Measurements from ENCODE around the gene EBNA1BP2. TPM values are rescaled to one million over a fixed set of nuclear protein-coding genes. Genes with fewer than 3 reads are reported as not detected.

The EBNA1BP2 gene, protein sequence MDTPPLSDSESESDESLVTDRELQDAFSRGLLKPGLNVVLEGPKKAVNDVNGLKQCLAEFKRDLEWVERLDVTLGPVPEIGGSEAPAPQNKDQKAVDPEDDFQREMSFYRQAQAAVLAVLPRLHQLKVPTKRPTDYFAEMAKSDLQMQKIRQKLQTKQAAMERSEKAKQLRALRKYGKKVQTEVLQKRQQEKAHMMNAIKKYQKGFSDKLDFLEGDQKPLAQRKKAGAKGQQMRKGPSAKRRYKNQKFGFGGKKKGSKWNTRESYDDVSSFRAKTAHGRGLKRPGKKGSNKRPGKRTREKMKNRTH
- 10 to 100 TPM; 31.7 to 35.7 TPM for total RNA-seq

GRCh38 chr1:43171876-43172526, at the start of gene EBNA1BP2, which contains the start of gene CFAP57:
EBNA1BP2 (minus strand) TSS chr1:43172290; CDS start chr1:43172118, 172 bp downstream.
CFAP57 (plus strand) TSS chr1:43172330; CDS start chr1:43172754, 424 bp downstream.

Small RNAs within 50 kb of the gene (microRNA-seq; reads per million reads assigned to microRNA genes)
- gene MIR6733 (ENCODE audit: borderline microRNAs expressed, borderline replicate concordance): 0.83 reads per million

Other genes starting within 250 kb of the EBNA1BP2 start
- 100 to 1,000 TPM; 101 to 107 TPM for gene SLC2A1, start 213.4 kb downstream of the EBNA1BP2 start, total RNA-seq
- not detected for gene CFAP57, start within 50 bp of the EBNA1BP2 start, total RNA-seq
- gene TMEM125, start 97.7 kb upstream of the EBNA1BP2 start, total RNA-seq: not detected
- gene C1orf210, start 113.3 kb upstream of the EBNA1BP2 start, total RNA-seq: not detected
- gene TIE1, start 128.7 kb upstream of the EBNA1BP2 start, total RNA-seq: not detected
- gene MPL, start 165.5 kb upstream of the EBNA1BP2 start, total RNA-seq: not detected
- 10 to 100 TPM; 87.0 to 88.5 TPM for gene CDC20, start 186.7 kb upstream of the EBNA1BP2 start, total RNA-seq
- 10 to 100 TPM; 58.0 to 60.4 TPM for gene ELOVL1, start 195.7 kb upstream of the EBNA1BP2 start, total RNA-seq
- 10 to 100 TPM; 28.6 to 29.1 TPM for gene MED8, start 217.5 kb upstream of the EBNA1BP2 start, total RNA-seq
- gene SZT2, start 217.6 kb upstream of the EBNA1BP2 start, total RNA-seq: 10 to 100 TPM; 64.9 to 71.4 TPM